Lung (tissue), 12 donors: ENCODE data around the gene STUM. TPM values are rescaled to one million over a fixed set of nuclear protein-coding genes. Genes with fewer than 3 reads are reported as not detected.

ENCODE experiments used
- ATAC-seq: fragments of 200-7000 bp; cut with Tn5 transposase; one replicate; pipeline ENCODE4 v1.9.1; 2020; ENCODE audit warnings: moderate number of reproducible peaks; ENCODE audit not compliant: insufficient read depth, low FRiP score
- DNase-seq, 3 donors: peaks; one replicate each; pipeline ENCODE4 v3.0.0-alpha.2; 2013 to 2017
- H3K27ac ChIP-seq, 2 donors: one replicate each; pipeline ENCODE4 v1.5.1; 2013; ENCODE audit warnings: mild to moderate bottlenecking in 2 of 2, moderate library complexity in 2 of 2, control low read depth in 1 of 2, inconsistent platforms in 1 of 2, low read depth in 1 of 2, low read length in 1 of 2
- H3K27me3 ChIP-seq, 3 donors: one replicate each; pipeline ENCODE4 v1.5.1; 2013; ENCODE audit warnings: low read length in 2 of 3; ENCODE audit not compliant: control insufficient read depth in 3 of 3, insufficient read depth in 3 of 3
- H3K36me3 ChIP-seq, 4 donors: one replicate each; pipeline ENCODE4 v1.5.1; 2013; ENCODE audit warnings: low read length in 4 of 4, mild to moderate bottlenecking in 1 of 4, moderate library complexity in 1 of 4; ENCODE audit not compliant: control insufficient read depth in 4 of 4, insufficient read depth in 4 of 4
- H3K4me1 ChIP-seq, 5 donors: one replicate each; pipeline ENCODE4 v1.5.1; 2013; ENCODE audit warnings: low read length in 5 of 5, mild to moderate bottlenecking in 2 of 5, moderate library complexity in 1 of 5; ENCODE audit not compliant: control insufficient read depth in 5 of 5, insufficient read depth in 5 of 5
- H3K4me3 ChIP-seq: one replicate; pipeline ENCODE4 v1.5.1; 2013; ENCODE audit warnings: mild to moderate bottlenecking, control low read depth, moderate library complexity
- H3K9ac ChIP-seq, 2 donors: one replicate each; pipeline ENCODE4 v1.5.1; 2013; ENCODE audit warnings: low read length in 2 of 2, control low read depth in 1 of 2; ENCODE audit not compliant: insufficient read depth in 1 of 2
- H3K9me3 ChIP-seq, 4 donors: one replicate each; pipeline ENCODE4 v1.5.1; 2013; ENCODE audit warnings: low read length in 3 of 4, mild to moderate bottlenecking in 1 of 4, moderate library complexity in 1 of 4; ENCODE audit not compliant: control insufficient read depth in 4 of 4, insufficient read depth in 3 of 4
- WGBS, 2 donors: extraction: QIAGEN DNeasy Blood & Tissue Kit; methylation state at CpG; one replicate each; pipeline ENCODE4 v1.1.7; 2013; 5-methylcytosine and 5-hydroxymethylcytosine counted together
- polyA plus RNA-seq, 2 donors: library from polyadenylated mRNA; stranded (reverse); fragments of 200-250 nt; gene quantifications; one replicate each; pipeline ENCODE4 v1.2.1, GENCODE V29; 2013
- total RNA-seq, 2 donors: library from RNA; depleted of rRNA in 1 of 2; stranded (reverse); fragments of >200 nt in 1 of 2; gene quantifications; one replicate each; pipeline ENCODE4 v1.2.1, GENCODE V29; 2014 to 2021
- TF ChIP-seq, protein P1 (sequence below): IDR thresholded peaks from 2 replicates; pipeline ENCODE4 v1.5.1; 2012; ENCODE audit warnings: mild to moderate bottlenecking; ENCODE audit errors: control extremely low read depth, extremely low read depth
- donor health status: control.
- donor health status: control.
- donor health status: Bipolar disorder and iron deficiency.
- donor health status: healthy.
- donor health status: DM: yes; HTN: yes; CAD: no.

The STUM gene
- total and polyA plus RNA-seq, 4 donors: 0.09 to 0.58 (median 0.48) TPM

- H3K27ac ChIP-seq: peak overlapping the region in 1 of 2 donors; percentile 29
- DNase-seq (peak in 1 of 3 donors; percentile 31), ATAC-seq (no peak)
- H3K9ac ChIP-seq: peak overlapping the region in 1 of 2 donors; percentile 2
- no peaks in the 10 kb centered on the region for H3K9me3 ChIP-seq
- H3K4me1 ChIP-seq: peaks cover 0 to 48% (median 38%) of the 10 kb centered on the region in 5 donors
- 60 to 65% methylated on average over 11 of the region's 11 CpGs for WGBS, 2 donors
- H3K4me3 ChIP-seq: no peak overlapping the region
- TF ChIP-seq, protein P1, sequence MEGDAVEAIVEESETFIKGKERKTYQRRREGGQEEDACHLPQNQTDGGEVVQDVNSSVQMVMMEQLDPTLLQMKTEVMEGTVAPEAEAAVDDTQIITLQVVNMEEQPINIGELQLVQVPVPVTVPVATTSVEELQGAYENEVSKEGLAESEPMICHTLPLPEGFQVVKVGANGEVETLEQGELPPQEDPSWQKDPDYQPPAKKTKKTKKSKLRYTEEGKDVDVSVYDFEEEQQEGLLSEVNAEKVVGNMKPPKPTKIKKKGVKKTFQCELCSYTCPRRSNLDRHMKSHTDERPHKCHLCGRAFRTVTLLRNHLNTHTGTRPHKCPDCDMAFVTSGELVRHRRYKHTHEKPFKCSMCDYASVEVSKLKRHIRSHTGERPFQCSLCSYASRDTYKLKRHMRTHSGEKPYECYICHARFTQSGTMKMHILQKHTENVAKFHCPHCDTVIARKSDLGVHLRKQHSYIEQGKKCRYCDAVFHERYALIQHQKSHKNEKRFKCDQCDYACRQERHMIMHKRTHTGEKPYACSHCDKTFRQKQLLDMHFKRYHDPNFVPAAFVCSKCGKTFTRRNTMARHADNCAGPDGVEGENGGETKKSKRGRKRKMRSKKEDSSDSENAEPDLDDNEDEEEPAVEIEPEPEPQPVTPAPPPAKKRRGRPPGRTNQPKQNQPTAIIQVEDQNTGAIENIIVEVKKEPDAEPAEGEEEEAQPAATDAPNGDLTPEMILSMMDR: no peak
- H3K36me3 ChIP-seq: peaks cover 0 to 3% (median under 1%) of the 10 kb centered on the region in 4 donors
- no peaks in the 10 kb centered on the region for H3K27me3 ChIP-seq
Measured at GRCh38 chr1:226653311-226653921, 104.9 kb downstream of the STUM start.

DNA sequence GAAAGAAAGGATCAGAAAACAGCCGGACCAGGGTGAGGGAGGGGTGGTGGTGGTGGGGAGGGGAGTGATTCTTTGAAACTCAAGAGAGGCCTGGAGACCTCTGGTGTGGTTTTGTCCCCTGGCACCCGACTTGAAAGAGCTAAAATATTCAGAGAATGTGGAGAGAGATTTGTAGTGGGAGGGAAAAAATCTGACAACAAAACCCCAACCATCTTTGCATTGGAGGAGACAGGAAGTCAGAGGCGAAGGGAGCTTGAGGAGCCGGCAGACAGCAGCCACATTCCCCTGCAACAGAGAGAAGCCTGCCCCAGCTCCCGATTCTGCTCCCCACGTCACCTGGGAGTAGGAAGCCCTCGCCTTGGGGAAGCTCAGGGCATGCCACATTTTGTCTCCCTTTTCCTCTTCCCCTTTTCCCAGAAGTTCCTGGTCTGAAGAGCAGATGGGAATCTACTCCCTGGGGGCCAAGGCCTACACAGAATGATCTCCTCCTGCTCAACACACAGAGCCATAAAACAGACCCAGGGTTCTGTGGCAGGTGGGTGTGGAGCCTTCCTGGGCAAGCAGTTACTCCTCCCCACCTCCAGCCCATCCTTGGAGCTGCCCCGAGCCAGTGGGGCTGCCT, 105.6 kb downstream of the STUM start:
- no peak for ATAC-seq
- 31 to 32% methylated on average over 8 of the region's 8 CpGs for WGBS, 2 donors
- DNase-seq: peak; percentile 66 to 76 (median 68)
- Histone ChIP-seq H3K9me3 (no peaks in the 10 kb centered on the region), H3K9ac (no peak overlapping the region), H3K27me3 (no peaks in the 10 kb centered on the region), H3K36me3 (peaks cover 0 to 2% (median 0%) of the 10 kb centered on the region in 4 donors), H3K4me1 (peaks cover 0 to 53% (median 38%) of the 10 kb centered on the region in 5 donors), H3K4me3 (no peak overlapping the region), H3K27ac (peak overlapping the region; percentile 1 to 73)
- TF ChIP-seq, protein P1: no peak

- Histone ChIP-seq H3K27ac (peak overlapping the region; percentile 1 to 73), H3K9ac (no peak overlapping the region), H3K4me1 (peaks cover under 1 to 56% (median 38%) of the 10 kb centered on the region in 5 donors), H3K36me3 (no peaks in the 10 kb centered on the region), H3K4me3 (no peak overlapping the region), H3K27me3 (no peaks in the 10 kb centered on the region), H3K9me3 (no peaks in the 10 kb centered on the region)
- DNase-seq: no peak
- WGBS, 2 donors: 29 to 44% methylated on average over 8 of the region's 8 CpGs
- TF ChIP-seq, protein P1: no peak
- no peak for ATAC-seq
Measured at GRCh38 chr1:226654668-226655055, 106.1 kb downstream of the STUM start.
